Uterus (tissue), 4 donors: Measurements from ENCODE around the gene ACTR6. TPM values are rescaled to one million over a fixed set of nuclear protein-coding genes. Genes with fewer than 3 reads are reported as not detected.
A peak's percentile ranks its signal among the peaks of the same experiment; 100 is the strongest.

ENCODE experiments used
- DNase-seq, 2 donors: peaks; one replicate each; pipeline ENCODE4 v3.0.0-alpha.2; 2019 to 2020
- H3K27ac ChIP-seq, 2 donors: fragments of 200-600 bp; sonication (generic); 1 replicate in 1 of 2; 2 replicates in 1 of 2; pipeline ENCODE4 v1.5.1; 2016 to 2018
- H3K27me3 ChIP-seq, 2 donors: fragments of 200-600 bp; sonication (generic); one replicate each; pipeline ENCODE4 v1.5.1; 2018 to 2019; ENCODE audit warnings: control low read depth in 1 of 2
- H3K36me3 ChIP-seq, 2 donors: fragments of 200-600 bp; sonication (generic); one replicate each; pipeline ENCODE4 v1.5.1; 2019; ENCODE audit warnings: control low read depth in 1 of 2
- H3K4me1 ChIP-seq, 2 donors: fragments of 200-600 bp; sonication (generic); one replicate each; pipeline ENCODE4 v1.5.1; 2018 to 2019; ENCODE audit warnings: control low read depth in 1 of 2
- H3K4me3 ChIP-seq, 2 donors: fragments of 200-600 bp; sonication (generic); 1 replicate in 1 of 2; 2 replicates in 1 of 2; pipeline ENCODE4 v1.5.1; 2018 to 2019; ENCODE audit warnings: mild to moderate bottlenecking in 1 of 2
- H3K9me3 ChIP-seq, 2 donors: fragments of 200-600 bp; sonication (generic); one replicate each; pipeline ENCODE4 v1.5.1; 2019; ENCODE audit warnings: control low read depth in 1 of 2
- CTCF ChIP-seq, 4 experiments: fragments of 200-600 bp in 2 of 4; fragments of 450-650 bp in 2 of 4; sonication (generic) in 2 of 4; IDR thresholded peaks; one replicate each; pipeline ENCODE4 v1.5.1; 2016 to 2019; ENCODE audit warnings: antibody characterized with exemption in 4 of 4, mild to moderate bottlenecking in 2 of 4, moderate library complexity in 1 of 4
- POLR2A ChIP-seq, 2 donors: fragments of 450-650 bp; IDR thresholded peaks; one replicate each; pipeline ENCODE4 v1.6.1; 2016; ENCODE audit warnings: antibody characterized with exemption in 2 of 2, mild to moderate bottlenecking in 1 of 2, moderate library complexity in 1 of 2
- intact Hi-C: fragments of 100-400 bp; cut with DNase I; formaldehyde crosslinking; loops from one replicate; pipeline ENCODE4 v1.15.1; 2023; ENCODE audit warnings: low total_unique reads
- total RNA-seq, 4 donors: library from RNA; depleted of rRNA in 3 of 4; stranded (reverse); fragments of >200 nt in 3 of 4; gene quantifications; one replicate each; pipeline versions ENCODE4 v1.1.0 to v1.2.4, GENCODE V29; 2014 to 2023
- donor health status: DM: yes; HTN: yes; CAD: no.

The ACTR6 gene
- total RNA-seq, 4 donors from 2014 or later, result 13.8 to 131 (median 34.8) TPM

GRCh38 chr12:100156731-100157426 lies 43.7 kb upstream of the ACTR6 start:
- no peak for DNase-seq
- Histone ChIP-seq H3K27ac (no peak overlapping the region), H3K27me3 (no peaks in the 10 kb centered on the region), H3K4me3 (no peak overlapping the region), H3K36me3 (no peaks in the 10 kb centered on the region), H3K9me3 (no peaks in the 10 kb centered on the region), H3K4me1 (no peaks in the 10 kb centered on the region)
- intact Hi-C loops, result no loop called here
- TF ChIP-seq CTCF (IDR thresholded peaks at IDR 0.05), result no peak
- TF ChIP-seq POLR2A (IDR thresholded peaks at IDR 0.05), result no peak

- no peak for DNase-seq
- no peaks in the 10 kb centered on the region for H3K27me3 ChIP-seq
- intact Hi-C loops, result no loop called here
- TF ChIP-seq CTCF (IDR thresholded peaks at IDR 0.05) (no peak), POLR2A (IDR thresholded peaks at IDR 0.05) (no peak)
- H3K4me1 ChIP-seq, result no peaks in the 10 kb centered on the region
- H3K27ac ChIP-seq, result no peak overlapping the region
- no peaks in the 10 kb centered on the region for H3K36me3 ChIP-seq
- H3K9me3 ChIP-seq, result no peaks in the 10 kb centered on the region
- no peak overlapping the region for H3K4me3 ChIP-seq
Observed at GRCh38 chr12:100157427-100157821, 43.2 kb upstream of the ACTR6 start.

- no peak overlapping the region for H3K27ac ChIP-seq
- no peaks in the 10 kb centered on the region for H3K36me3 ChIP-seq
- intact Hi-C loops, result no loop called here
- no peaks in the 10 kb centered on the region for H3K27me3 ChIP-seq
- H3K9me3 ChIP-seq, result no peaks in the 10 kb centered on the region
- no peaks in the 10 kb centered on the region for H3K4me1 ChIP-seq
- TF ChIP-seq CTCF (IDR thresholded peaks at IDR 0.05), result no peak
- no peak for TF ChIP-seq POLR2A (IDR thresholded peaks at IDR 0.05)
- no peak for DNase-seq
- H3K4me3 ChIP-seq, result no peak overlapping the region
Observed at GRCh38 chr12:100158535-100158934, 42.1 kb upstream of the ACTR6 start.

- Histone ChIP-seq H3K4me1 (no peaks in the 10 kb centered on the region), H3K27ac (no peak overlapping the region), H3K36me3 (no peaks in the 10 kb centered on the region), H3K4me3 (no peak overlapping the region), H3K9me3 (no peaks in the 10 kb centered on the region), H3K27me3 (no peaks in the 10 kb centered on the region)
- intact Hi-C loops, result no loop called here
- no peak for TF ChIP-seq CTCF (IDR thresholded peaks at IDR 0.05)
- TF ChIP-seq POLR2A (IDR thresholded peaks at IDR 0.05), result no peak
- DNase-seq, result no peak
Observed at GRCh38 chr12:100159391-100160104, 41.1 kb upstream of the ACTR6 start.

GRCh38 chr12:100163416-100164152 lies 37.0 kb upstream of the ACTR6 start:
- intact Hi-C loops, result no loop called here
- no peak overlapping the region for H3K27ac ChIP-seq
- DNase-seq, result peak; percentile 38

More at GRCh38 chr12:100163416-100164152, 37.0 kb upstream of the ACTR6 start:
- Histone ChIP-seq H3K4me3 (peak overlapping the region in 1 of 2 donors; percentile 11), H3K4me1 (no peaks in the 10 kb centered on the region), H3K9me3 (no peaks in the 10 kb centered on the region), H3K27me3 (no peaks in the 10 kb centered on the region), H3K36me3 (no peaks in the 10 kb centered on the region)
- TF ChIP-seq POLR2A (IDR thresholded peaks at IDR 0.05) (no peak), CTCF (IDR thresholded peaks at IDR 0.05) (peak in 1 of 4 experiments; percentile 13)
